Hematopoietic multipotent progenitor cell treated with erythropoietin and hydrocortisone succinate and interleukin-3 and kit ligand, for 15 days (in vitro differentiated cells): Measurements from ENCODE around the gene HBEGF.

Experiments
- DNase-seq: peaks from one replicate; pipeline ENCODE4 v3.0.0-alpha.2; 2015; ENCODE audit warnings: low spot score

Gene HBEGF

GRCh38 chr5:140336388-140336787 lies 10.0 kb downstream of the HBEGF start:
- no peak for DNase-seq

GRCh38 chr5:140331638-140332037 lies 14.8 kb downstream of the HBEGF start:
- no peak for DNase-seq

GRCh38 chr5:140329739-140330481 lies 16.5 kb downstream of the HBEGF start:
- DNase-seq: no peak

- DNase-seq: no peak
Measured at GRCh38 chr5:140328036-140328764, 18.2 kb downstream of the HBEGF start.

GRCh38 chr5:140327589-140327988 lies 18.8 kb downstream of the HBEGF start:
- DNase-seq: no peak

- DNase-seq: no peak
Measured at GRCh38 chr5:140325486-140325885, 20.9 kb downstream of the HBEGF start.

- DNase-seq: no peak
Measured at GRCh38 chr5:140324617-140325241, 21.7 kb downstream of the HBEGF start.

- no peak for DNase-seq
Measured at GRCh38 chr5:140324041-140324600, 22.3 kb downstream of the HBEGF start.

GRCh38 chr5:140322751-140323731 lies 23.4 kb downstream of the HBEGF start:
- DNase-seq: no peak

GRCh38 chr5:140321796-140322195 lies 24.6 kb downstream of the HBEGF start:
- no peak for DNase-seq

- DNase-seq: no peak
Measured at GRCh38 chr5:140319833-140320232, 26.6 kb downstream of the HBEGF start.

- DNase-seq: no peak
Measured at GRCh38 chr5:140318792-140319191, 27.6 kb downstream of the HBEGF start.

- DNase-seq: no peak
Measured at GRCh38 chr5:140317859-140318258, 28.5 kb downstream of the HBEGF start.

- DNase-seq: no peak
Measured at GRCh38 chr5:140312791-140313189, 33.6 kb downstream of the HBEGF start.

GRCh38 chr5:140312067-140312790 lies 34.2 kb downstream of the HBEGF start:
- no peak for DNase-seq

- DNase-seq: no peak
Measured at GRCh38 chr5:140311011-140311467, 35.4 kb downstream of the HBEGF start.

- no peak for DNase-seq
Measured at GRCh38 chr5:140310434-140310833, 36.0 kb downstream of the HBEGF start.

GRCh38 chr5:140309706-140310249 lies 36.6 kb downstream of the HBEGF start:
- no peak for DNase-seq

GRCh38 chr5:140305471-140305870 lies 40.9 kb downstream of the HBEGF start:
- DNase-seq: no peak

GRCh38 chr5:140303966-140304365 lies 42.4 kb downstream of the HBEGF start:
- no peak for DNase-seq
